Endothelial cell of umbilical vein (primary cell): Measurements from ENCODE around the gene DHX34. TPM values are rescaled to one million over a fixed set of nuclear protein-coding genes. Genes with fewer than 3 reads are reported as not detected.

ENCODE experiments used
- BruUV-seq: library from RNA; stranded (reverse); fragments of 400-500 nt; replicated peaks from 2 replicates; lab custom pipeline; 2021; lab: Mats Ljungman, UMichigan
- CTCF ChIA-PET: fragments of 300-600, 350-600 bp; sonication (Branson Sonifier 250); formaldehyde crosslinking; loops from one replicate; lab custom pipeline; 2021; ENCODE audit warnings: antibody characterized with exemption, inconsistent platforms; lab: Charles Lee
- POLR2A ChIA-PET: fragments of 300-600, 350-600 bp; sonication (Branson Sonifier 250); formaldehyde crosslinking; loops from one replicate; lab custom pipeline; 2021; ENCODE audit warnings: antibody characterized with exemption, inconsistent platforms; lab: Charles Lee
- DNase-seq: peaks from one replicate; pipeline ENCODE4 v3.0.0-alpha.2; 2011; ENCODE audit warnings: low read depth, low spot score
- FAIRE-seq: peaks from 2 replicates; lab custom pipeline; 2011; peaks lifted over from hg19 to GRCh38; lab: Jason Lieb, UNC
- H2AFZ ChIP-seq: 2 replicates; pipeline ENCODE4 v1.6.0; 2012; ENCODE audit warnings: low read depth, low read length, control low read depth, inconsistent platforms
- H3K27ac ChIP-seq: 2 replicates; pipeline ENCODE4 v1.5.1; 2011; ENCODE audit warnings: low read depth, mild to moderate bottlenecking, control low read depth, low read length, moderate library complexity; ENCODE audit not compliant: insufficient read depth
- H3K27me3 ChIP-seq, 2 experiments: 2 replicates each; pipeline versions ENCODE4 v1.6.0 to v1.6.1; 2011; ENCODE audit warnings: low read length in 2 of 2, mixed read lengths in 1 of 2; ENCODE audit not compliant: control insufficient read depth in 2 of 2, insufficient read depth in 2 of 2
- H3K36me3 ChIP-seq, 2 experiments: 2 replicates in 1 of 2; 3 replicates in 1 of 2; pipeline ENCODE4 v1.5.1; 2011; ENCODE audit warnings: low read length in 2 of 2, mild to moderate bottlenecking in 1 of 2, moderate library complexity in 1 of 2; ENCODE audit not compliant: control insufficient read depth in 2 of 2, insufficient read depth in 2 of 2; ENCODE audit errors: extremely low read depth in 1 of 2
- H3K4me1 ChIP-seq: 3 replicates; pipeline ENCODE4 v1.5.1; 2011; ENCODE audit warnings: mild to moderate bottlenecking, low read length; ENCODE audit not compliant: control insufficient read depth, insufficient read depth; ENCODE audit errors: extremely low read depth
- H3K4me2 ChIP-seq: 2 replicates; pipeline ENCODE4 v1.6.1; 2011; ENCODE audit warnings: low read length, control low read depth, mixed read lengths; ENCODE audit not compliant: insufficient read depth
- H3K4me3 ChIP-seq, 3 experiments: fragments of 200-600 bp in 1 of 3; sonication (generic), shearing (Covaris generic) in 1 of 3; replicated peaks in 1 of 3; 2 replicates each; pipeline ENCODE4 v1.5.1; 2011 to 2016; ENCODE audit warnings: control low read depth in 3 of 3, low read length in 3 of 3, mild to moderate bottlenecking in 2 of 3, inconsistent platforms in 1 of 3, low read depth in 1 of 3, moderate library complexity in 1 of 3; ENCODE audit not compliant: insufficient read depth in 1 of 3
- H3K79me2 ChIP-seq: 2 replicates; pipeline ENCODE4 v1.6.0; 2012; ENCODE audit warnings: low read length, inconsistent platforms; ENCODE audit not compliant: control insufficient read depth, insufficient read depth
- H3K9ac ChIP-seq: replicated peaks from 2 replicates; pipeline ENCODE3; 2011; ENCODE audit warnings: low read length, control low read depth; ENCODE audit not compliant: insufficient read depth; ENCODE audit errors: extremely low read depth
- H3K9me1 ChIP-seq: replicated peaks from 3 replicates; pipeline ENCODE4 v1.6.0; 2011; ENCODE audit warnings: mild to moderate bottlenecking, low read length; ENCODE audit not compliant: control insufficient read depth, insufficient read depth; ENCODE audit errors: extremely low read depth
- H3K9me3 ChIP-seq: replicated peaks from 2 replicates; pipeline ENCODE4 v1.5.1; 2012; ENCODE audit warnings: low read length, inconsistent platforms; ENCODE audit not compliant: control insufficient read depth, insufficient read depth
- H4K20me1 ChIP-seq: replicated peaks from 2 replicates; pipeline ENCODE3; 2011; ENCODE audit warnings: mild to moderate bottlenecking, low read length; ENCODE audit not compliant: control insufficient read depth, insufficient read depth; ENCODE audit errors: extremely low read depth
- CTCF ChIP-seq, 2 donors: IDR thresholded peaks; 1 replicate in 1 of 2; 2 replicates in 1 of 2; pipeline ENCODE4 v1.5.1; 2011; ENCODE audit warnings: low read length in 2 of 2, mild to moderate bottlenecking in 2 of 2, moderate library complexity in 2 of 2, control low read depth in 1 of 2, inconsistent platforms in 1 of 2, low read depth in 1 of 2; ENCODE audit not compliant: insufficient read depth in 1 of 2; ENCODE audit errors: extremely low read depth in 1 of 2
- EZH2 ChIP-seq: IDR thresholded peaks from 2 replicates; pipeline ENCODE4 v1.6.1; 2012; ENCODE audit warnings: borderline replicate concordance, low read depth, mild to moderate bottlenecking, moderate library complexity, low read length, inconsistent platforms; ENCODE audit not compliant: severe bottlenecking
- FOS ChIP-seq: IDR thresholded peaks from 2 replicates; pipeline ENCODE4 v1.6.1; 2011; ENCODE audit warnings: mild to moderate bottlenecking, low read length, moderate library complexity, borderline replicate concordance; ENCODE audit not compliant: insufficient read depth
- GATA2 ChIP-seq: IDR thresholded peaks from 2 replicates; pipeline ENCODE4 v1.7.0; 2011; ENCODE audit warnings: low read depth, mild to moderate bottlenecking, moderate library complexity, mixed read lengths, low read length; ENCODE audit not compliant: insufficient read length, insufficient read depth
- JUN ChIP-seq: IDR thresholded peaks from 2 replicates; pipeline ENCODE4 v1.6.1; 2011; ENCODE audit warnings: borderline replicate concordance, low read depth; ENCODE audit not compliant: insufficient read length, insufficient read depth
- MAX ChIP-seq: IDR thresholded peaks from 2 replicates; pipeline ENCODE4 v1.6.1; 2011; ENCODE audit not compliant: insufficient read depth, insufficient read length
- MYC ChIP-seq: IDR thresholded peaks from one replicate; pipeline ENCODE4 v1.6.1; 2011; ENCODE audit warnings: mild to moderate bottlenecking, low read depth, low read length
- POLR2A ChIP-seq: IDR thresholded peaks from 2 replicates; pipeline ENCODE4 v1.6.1; 2012; ENCODE audit warnings: low read depth, mild to moderate bottlenecking, control low read depth, low read length
- POLR2AphosphoS5 ChIP-seq: IDR thresholded peaks from 2 replicates; pipeline ENCODE4 v1.6.1; 2012; ENCODE audit warnings: low read depth, mild to moderate bottlenecking, control low read depth, low read length, moderate library complexity; ENCODE audit not compliant: insufficient read depth
- dilution Hi-C: fragments of 300-500 bp; cut with MboI; formaldehyde crosslinking; loops from one replicate; pipeline ENCODE4 v1.15.0; 2019; ENCODE audit warnings: low sequenced_read_pairs; ENCODE audit not compliant: extremely low pct_ligation_motif_present
- intact Hi-C: fragments of 100-400 bp; cut with micrococcal nuclease; formaldehyde crosslinking; loops from one replicate; pipeline ENCODE4 v1.10.0; 2022
- polyA plus RNA-seq, 4 experiments: library from polyadenylated mRNA; depleted of rRNA in 3 of 4; stranded (reverse) in 3 of 4; unstranded in 1 of 4; fragments of >200 nt; gene quantifications; 2 replicates each; pipeline versions ENCODE4 v1.2.1 to v1.2.3, GENCODE V29; 2011 to 2012; ENCODE audit warnings: missing spikeins in 1 of 4
- total RNA-seq: library from RNA; stranded (reverse); gene quantifications from 2 replicates; pipeline ENCODE4 v1.2.3, GENCODE V29; 2021

Gene DHX34
- total and polyA plus RNA-seq, 2 donors (not counting 3 experiments of a cell fraction or from before 2014, with no cell fraction given) = 12.8 to 20.7 TPM

GRCh38 chr19:47306303-47306702, 42.8 kb upstream of the DHX34 start:
- intact Hi-C loops (no loop called here), dilution Hi-C loops (no loop called here)
- Histone ChIP-seq H3K36me3 (no peaks in the 10 kb centered on the region), H3K9me1 (no peaks in the 10 kb centered on the region), H3K9ac (no peak overlapping the region), H3K9me3 (no peaks in the 10 kb centered on the region), H2AFZ (no peak overlapping the region), H4K20me1 (no peaks in the 10 kb centered on the region), H3K27me3 (peaks cover 0 to 2% of the 10 kb centered on the region in 2 experiments), H3K27ac (no peak overlapping the region), H3K79me2 (no peaks in the 10 kb centered on the region), H3K4me2 (no peak overlapping the region), H3K4me1 (no peaks in the 10 kb centered on the region), H3K4me3 (no peak overlapping the region)
- FAIRE-seq (no peak), DNase-seq (no peak)
- TF ChIP-seq POLR2A = no peak
- TF ChIP-seq EZH2 = no peak
- TF ChIP-seq GATA2 = no peak
- TF ChIP-seq JUN = no peak
- TF ChIP-seq MAX = no peak
- no peak for TF ChIP-seq MYC
- TF ChIP-seq CTCF (IDR thresholded peaks at IDR 0.05; ENCODE audit: extremely low read depth in 1 of 2, insufficient read depth in 1 of 2, low read depth in 1 of 2, low read length in 2 of 2) = no peak
- no peak for TF ChIP-seq FOS
- TF ChIP-seq POLR2AphosphoS5 = no peak
- POLR2A ChIA-PET = no interaction called here
- CTCF ChIA-PET = interaction anchor here (0.8 to 2.5 kb wide), 6 partner anchors 7 to 43 kb away, joined by 3 to 17 read pairs (median 4); partner anchors contain the start of gene DHX34
- BruUV-seq = no TSS peak
